Measurements from ENCODE around the gene TMEM156.
A peak's percentile ranks its signal among the peaks of the same experiment; 100 is the strongest.
"Not testable (repeated sequence)": the region's sequence is repeated elsewhere in the genome, so short reads cannot be mapped to it uniquely, and the experiment has no call there.

Gene TMEM156

GRCh38 chr4:39043058-39043860 is 11.1 kb upstream of the TMEM156 start:
- DNase-seq: peak; percentile 82

- no peak for DNase-seq
These were observed 10.2 kb upstream of the TMEM156 start for GRCh38 chr4:39042366-39042765.

GRCh38 chr4:39039108-39039507 is 6.9 kb upstream of the TMEM156 start:
- no peak for DNase-seq

- DNase-seq: no peak
These were observed 5.7 kb upstream of the TMEM156 start for GRCh38 chr4:39037941-39038340.

- no peak for DNase-seq
These were observed 5.2 kb upstream of the TMEM156 start for GRCh38 chr4:39037491-39037825.

- no peak for DNase-seq
These were observed 4.0 kb upstream of the TMEM156 start for GRCh38 chr4:39036172-39036571.

GRCh38 chr4:39031590-39032020 is 604 bp downstream of the TMEM156 start:
- DNase-seq: peak; percentile 45

- peak; percentile 50 for DNase-seq
These were observed 1.5 kb downstream of the TMEM156 start for GRCh38 chr4:39030725-39031124.

GRCh38 chr4:39029752-39030694 is 2.2 kb downstream of the TMEM156 start:
- peak; percentile 75 for DNase-seq

- peak; percentile 42 for DNase-seq
These were observed 6.1 kb downstream of the TMEM156 start for GRCh38 chr4:39026096-39026495.

- DNase-seq: peak; percentile 83
These were observed 6.6 kb downstream of the TMEM156 start for GRCh38 chr4:39025552-39026085.

- no peak for DNase-seq
These were observed 7.8 kb downstream of the TMEM156 start for GRCh38 chr4:39024311-39024865.

GRCh38 chr4:39023059-39023458 is 9.2 kb downstream of the TMEM156 start:
- no peak for DNase-seq

GRCh38 chr4:39022241-39022640 is 10.0 kb downstream of the TMEM156 start:
- no peak for DNase-seq

GRCh38 chr4:39021631-39022030 is 10.6 kb downstream of the TMEM156 start:
- DNase-seq: no peak

- DNase-seq: no peak
These were observed 12.1 kb downstream of the TMEM156 start for GRCh38 chr4:39020130-39020529.

GRCh38 chr4:39014028-39014427 is 18.2 kb downstream of the TMEM156 start:
- no peak for DNase-seq

GRCh38 chr4:39004758-39005157 is 27.5 kb downstream of the TMEM156 start:
- no peak for DNase-seq

- not testable (repeated sequence) for DNase-seq
These were observed 30.2 kb downstream of the TMEM156 start for GRCh38 chr4:39002058-39002457.

GRCh38 chr4:38995660-38996005 is 36.6 kb downstream of the TMEM156 start:
- DNase-seq: no peak

- no peak for DNase-seq
These were observed 38.1 kb downstream of the TMEM156 start for GRCh38 chr4:38994135-38994534.

- DNase-seq: no peak
These were observed 38.5 kb downstream of the TMEM156 start for GRCh38 chr4:38993683-38994082.

GRCh38 chr4:38990241-38990640 is 42.0 kb downstream of the TMEM156 start:
- no peak for DNase-seq

Data from OCI-M1 (cell line).